ENCODE measurements around the gene DGKI. TPM values are rescaled to one million over a fixed set of nuclear protein-coding genes. Genes with fewer than 3 reads are reported as not detected.

Gene DGKI
- polyA plus RNA-seq, 4 donors, result 1.5 to 2.0 (median 1.7) TPM

GRCh38 chr7:137795211-137795610, 51.6 kb downstream of the DGKI start:
- DNase-seq (ENCODE audit: low read depth in 4 of 4, low spot score in 2 of 4), result no peak

GRCh38 chr7:137791930-137792329, 54.8 kb downstream of the DGKI start:
- DNase-seq (ENCODE audit: low read depth in 4 of 4, low spot score in 2 of 4), result no peak

- no peak for DNase-seq (ENCODE audit: low read depth in 4 of 4, low spot score in 2 of 4)
These were observed 55.9 kb downstream of the DGKI start for GRCh38 chr7:137790828-137791227.

- DNase-seq (ENCODE audit: low read depth in 4 of 4, low spot score in 2 of 4), result no peak
These were observed 57.4 kb downstream of the DGKI start for GRCh38 chr7:137789215-137789882.

GRCh38 chr7:137787301-137787976, 59.3 kb downstream of the DGKI start:
- DNase-seq (ENCODE audit: low read depth in 4 of 4, low spot score in 2 of 4), result no peak

GRCh38 chr7:137778511-137778910, 68.3 kb downstream of the DGKI start:
- no peak for DNase-seq (ENCODE audit: low read depth in 4 of 4, low spot score in 2 of 4)

- no peak for DNase-seq (ENCODE audit: low read depth in 4 of 4, low spot score in 2 of 4)
These were observed 72.0 kb downstream of the DGKI start for GRCh38 chr7:137774793-137775201.

GRCh38 chr7:137772748-137773147, 74.0 kb downstream of the DGKI start:
- no peak for DNase-seq (ENCODE audit: low read depth in 4 of 4, low spot score in 2 of 4)

GRCh38 chr7:137772316-137772715, 74.5 kb downstream of the DGKI start:
- no peak for DNase-seq (ENCODE audit: low read depth in 4 of 4, low spot score in 2 of 4)

GRCh38 chr7:137771679-137772078, 75.1 kb downstream of the DGKI start:
- no peak for DNase-seq (ENCODE audit: low read depth in 4 of 4, low spot score in 2 of 4)

- DNase-seq (ENCODE audit: low read depth in 4 of 4, low spot score in 2 of 4), result no peak
These were observed 75.5 kb downstream of the DGKI start for GRCh38 chr7:137771273-137771672.

GRCh38 chr7:137768366-137768765, 78.4 kb downstream of the DGKI start:
- DNase-seq (ENCODE audit: low read depth in 4 of 4, low spot score in 2 of 4), result no peak

- DNase-seq (ENCODE audit: low read depth in 4 of 4, low spot score in 2 of 4), result no peak
These were observed 84.4 kb downstream of the DGKI start for GRCh38 chr7:137762334-137762733.

- DNase-seq (ENCODE audit: low read depth in 4 of 4, low spot score in 2 of 4), result no peak
These were observed 86.7 kb downstream of the DGKI start for GRCh38 chr7:137760111-137760510.

GRCh38 chr7:137757146-137757925, 89.4 kb downstream of the DGKI start:
- DNase-seq (ENCODE audit: low read depth in 4 of 4, low spot score in 2 of 4), result no peak

- DNase-seq (ENCODE audit: low read depth in 4 of 4, low spot score in 2 of 4), result no peak
These were observed 90.7 kb downstream of the DGKI start for GRCh38 chr7:137755846-137756651.

GRCh38 chr7:137755427-137755826, 91.3 kb downstream of the DGKI start:
- DNase-seq (ENCODE audit: low read depth in 4 of 4, low spot score in 2 of 4), result no peak

GRCh38 chr7:137753948-137754851, 92.6 kb downstream of the DGKI start:
- no peak for DNase-seq (ENCODE audit: low read depth in 4 of 4, low spot score in 2 of 4)

GRCh38 chr7:137753575-137753947, 93.2 kb downstream of the DGKI start:
- no peak for DNase-seq (ENCODE audit: low read depth in 4 of 4, low spot score in 2 of 4)

GRCh38 chr7:137753067-137753466, 93.7 kb downstream of the DGKI start:
- DNase-seq (ENCODE audit: low read depth in 4 of 4, low spot score in 2 of 4), result no peak
